ENCODE results near the gene ZNF384.

DNA sequence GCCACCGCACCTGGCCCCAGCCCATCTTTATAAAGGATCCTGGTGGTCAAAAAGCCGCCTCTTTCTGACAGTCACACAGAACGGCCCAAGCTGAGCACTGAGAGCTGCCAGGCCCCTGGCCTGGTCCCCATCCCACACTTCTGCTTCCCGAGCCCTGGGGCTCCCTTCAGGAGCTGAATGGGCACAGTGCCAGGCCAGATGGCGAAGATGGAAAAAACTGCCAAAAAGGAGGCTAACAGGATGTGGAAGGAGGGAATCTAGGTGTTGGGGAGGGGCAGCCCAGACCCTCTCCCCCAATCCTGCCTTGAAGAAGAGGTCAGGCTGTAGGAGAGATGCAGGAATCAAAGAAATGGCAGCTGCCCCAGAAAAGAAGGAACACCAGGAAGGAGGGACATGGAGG, 58.4 kb downstream of the ZNF384 start:
- TF ChIP-seq SUZ12 (IDR thresholded peaks at IDR 0.05; ENCODE audit: extremely low read depth, insufficient read depth, insufficient read length) (no peak), YY1 (IDR thresholded peaks at IDR 0.05; ENCODE audit: insufficient read depth, insufficient read length) (no peak), ZNF274 (IDR thresholded peaks at IDR 0.05; ENCODE audit: low read depth, low read length) (no peak)
